HG02623 (cell line): Measurements from ENCODE around the gene CFAP52.
"Not testable (repeated sequence)": the region's sequence is repeated elsewhere in the genome, so short reads cannot be mapped to it uniquely, and the experiment has no call there.

Experiments
- ATAC-seq: cut with Tn5 transposase; IDR thresholded peaks from one replicate; pipeline ENCODE4 v1.9.1; 2021; ENCODE audit warnings: moderate library complexity; ENCODE audit not compliant: unreplicated experiment

The CFAP52 gene

GRCh38 chr17:9644910-9645751, 68.7 kb downstream of the CFAP52 start, which contains the start of gene USP43:
Gene USP43, plus strand, starts transcription at chr17:9645517. Its CDS starts 116 bp downstream, at chr17:9645633.
- no peak for ATAC-seq

GRCh38 chr17:9645851-9646545, 69.6 kb downstream of the CFAP52 start:
- ATAC-seq = no peak

GRCh38 chr17:9646546-9646885, 70.1 kb downstream of the CFAP52 start:
- no peak for ATAC-seq

- ATAC-seq = no peak
Observed at GRCh38 chr17:9647014-9647413, 70.6 kb downstream of the CFAP52 start.

- no peak for ATAC-seq
Observed at GRCh38 chr17:9648521-9649110, 72.2 kb downstream of the CFAP52 start.

GRCh38 chr17:9658593-9659211, 82.3 kb downstream of the CFAP52 start:
- ATAC-seq = no peak

- ATAC-seq = no peak
Observed at GRCh38 chr17:9661027-9661426, 84.6 kb downstream of the CFAP52 start.

- not testable (repeated sequence) for ATAC-seq
Observed at GRCh38 chr17:9663511-9663910, 87.1 kb downstream of the CFAP52 start.

GRCh38 chr17:9666461-9667050, 90.1 kb downstream of the CFAP52 start:
- no peak for ATAC-seq

- ATAC-seq = no peak
Observed at GRCh38 chr17:9668517-9668916, 92.1 kb downstream of the CFAP52 start.

GRCh38 chr17:9669551-9670008, 93.1 kb downstream of the CFAP52 start:
- no peak for ATAC-seq

- no peak for ATAC-seq
Observed at GRCh38 chr17:9670596-9670995, 94.2 kb downstream of the CFAP52 start.

- no peak for ATAC-seq
Observed at GRCh38 chr17:9671559-9671958, 95.1 kb downstream of the CFAP52 start.

- no peak for ATAC-seq
Observed at GRCh38 chr17:9672266-9672665, 95.8 kb downstream of the CFAP52 start.

GRCh38 chr17:9672691-9673090, 96.2 kb downstream of the CFAP52 start:
- no peak for ATAC-seq

GRCh38 chr17:9676084-9676483, 99.6 kb downstream of the CFAP52 start:
- no peak for ATAC-seq

GRCh38 chr17:9676820-9677310, 100.4 kb downstream of the CFAP52 start:
- ATAC-seq = no peak

GRCh38 chr17:9677411-9677810, 101.0 kb downstream of the CFAP52 start:
- ATAC-seq = no peak

- ATAC-seq = no peak
Observed at GRCh38 chr17:9677896-9678295, 101.5 kb downstream of the CFAP52 start.

GRCh38 chr17:9684955-9685621, 108.6 kb downstream of the CFAP52 start:
- no peak for ATAC-seq
